DOHH2 (cell line): Measurements from ENCODE around the gene SAPCD1.

Experiments used
- CTCF ChIP-seq: fragments of 200-600 bp; sonication (generic); IDR thresholded peaks from one replicate; pipeline ENCODE4 v1.5.1; 2014; ENCODE audit warnings: antibody characterized with exemption, mild to moderate bottlenecking, low read depth, low read length; ENCODE audit not compliant: poor library complexity, severe bottlenecking
- EZH2phosphoT487 ChIP-seq: fragments of 200-600 bp; sonication (generic); IDR thresholded peaks from 2 replicates; pipeline ENCODE4 v1.6.1; 2017; ENCODE audit warnings: borderline replicate concordance, mild to moderate bottlenecking, antibody characterized with exemption, low read length, moderate library complexity, mixed read lengths

- TF ChIP-seq CTCF = no peak
- no peak for TF ChIP-seq EZH2phosphoT487
These were observed 1.7 kb downstream of the SAPCD1 start for GRCh38 chr6:31764198-31764597.
